GM12892 (cell line): ENCODE results near the gene SORT1.

Experiments used
- DNase-seq: peaks from one replicate; pipeline ENCODE4 v3.0.0; 2011; ENCODE audit not compliant: insufficient read length
- FAIRE-seq: peaks from 2 replicates; lab custom pipeline; 2011; peaks lifted over from hg19 to GRCh38; lab: Jason Lieb, UNC
- POLR2A ChIP-seq: IDR thresholded peaks from 2 replicates; pipeline ENCODE4 v1.6.1; 2011; ENCODE audit warnings: low read depth, low read length, control low read depth
- POLR2AphosphoS5 ChIP-seq: IDR thresholded peaks from 2 replicates; pipeline ENCODE4 v1.6.1; 2011; ENCODE audit warnings: low read depth, low read length, control low read depth
- TAF1 ChIP-seq: IDR thresholded peaks from 2 replicates; pipeline ENCODE4 v1.6.1; 2011; ENCODE audit warnings: low read depth, mild to moderate bottlenecking, control low read depth, low read length, borderline replicate concordance

The SORT1 gene

DNA sequence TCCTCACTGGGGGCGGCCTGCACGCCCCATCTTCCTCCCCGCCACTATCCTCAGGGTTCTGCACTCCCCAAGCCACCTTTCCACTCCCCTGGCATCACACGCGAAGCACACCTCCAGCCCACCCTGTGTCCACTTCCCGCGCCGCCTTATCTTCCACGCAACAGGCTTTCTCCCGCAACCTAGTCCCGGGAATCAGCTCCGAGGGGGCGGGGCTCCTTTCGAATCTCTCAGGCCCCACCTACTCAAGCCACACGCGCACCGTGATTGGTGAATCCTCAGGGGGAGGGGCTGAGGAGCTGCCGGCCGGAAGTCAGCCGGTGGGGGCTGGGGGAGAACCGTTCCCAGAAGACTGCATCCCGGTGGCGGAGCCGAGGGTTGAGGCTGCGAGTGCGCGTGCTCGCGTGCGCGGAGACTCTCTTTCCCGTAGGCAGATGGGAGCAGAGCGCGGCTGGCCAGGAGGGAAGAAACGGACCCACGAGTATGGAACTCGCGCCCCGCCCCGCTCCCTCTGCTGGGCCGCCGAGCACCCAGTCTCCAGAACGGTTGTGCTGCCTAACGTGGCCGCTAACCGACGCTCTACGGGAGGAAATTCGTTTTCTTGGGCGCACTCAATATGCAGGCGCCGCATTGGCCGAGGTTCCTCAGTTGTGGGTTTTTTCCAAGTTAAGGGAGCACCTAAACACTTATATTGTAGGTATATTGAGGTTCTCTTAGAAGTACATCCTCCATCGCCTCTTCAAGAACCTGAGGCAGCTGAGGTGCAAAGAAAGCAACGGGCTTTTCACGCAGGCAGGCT lies 114.6 kb downstream of the SORT1 start, which contains the start of gene PSRC1:
Gene PSRC1 (minus strand): TSS at position 194 of the 796 bp plus-strand sequence.
- TF ChIP-seq POLR2AphosphoS5 (peak; percentile 58; the same call in 1 of the 2 replicates), TAF1 (no peak), POLR2A (peak; percentile 76)
- DNase-seq (peak; percentile 99), FAIRE-seq (peak; percentile 96)

GRCh38 chr1:109282497-109282951 lies 115.2 kb downstream of the SORT1 start:
- no peak for TF ChIP-seq TAF1
- no peak for TF ChIP-seq POLR2A
- TF ChIP-seq POLR2AphosphoS5, result no peak
- FAIRE-seq (no peak), DNase-seq (no peak)

- no peak for FAIRE-seq
- TF ChIP-seq POLR2A (no peak), TAF1 (no peak), POLR2AphosphoS5 (no peak)
- no peak for DNase-seq
These were observed 115.8 kb downstream of the SORT1 start for GRCh38 chr1:109281680-109282496.

- TF ChIP-seq POLR2AphosphoS5 (no peak), TAF1 (no peak), POLR2A (no peak)
- DNase-seq, result no peak
- no peak for FAIRE-seq
These were observed 116.9 kb downstream of the SORT1 start for GRCh38 chr1:109280862-109281261.

DNA sequence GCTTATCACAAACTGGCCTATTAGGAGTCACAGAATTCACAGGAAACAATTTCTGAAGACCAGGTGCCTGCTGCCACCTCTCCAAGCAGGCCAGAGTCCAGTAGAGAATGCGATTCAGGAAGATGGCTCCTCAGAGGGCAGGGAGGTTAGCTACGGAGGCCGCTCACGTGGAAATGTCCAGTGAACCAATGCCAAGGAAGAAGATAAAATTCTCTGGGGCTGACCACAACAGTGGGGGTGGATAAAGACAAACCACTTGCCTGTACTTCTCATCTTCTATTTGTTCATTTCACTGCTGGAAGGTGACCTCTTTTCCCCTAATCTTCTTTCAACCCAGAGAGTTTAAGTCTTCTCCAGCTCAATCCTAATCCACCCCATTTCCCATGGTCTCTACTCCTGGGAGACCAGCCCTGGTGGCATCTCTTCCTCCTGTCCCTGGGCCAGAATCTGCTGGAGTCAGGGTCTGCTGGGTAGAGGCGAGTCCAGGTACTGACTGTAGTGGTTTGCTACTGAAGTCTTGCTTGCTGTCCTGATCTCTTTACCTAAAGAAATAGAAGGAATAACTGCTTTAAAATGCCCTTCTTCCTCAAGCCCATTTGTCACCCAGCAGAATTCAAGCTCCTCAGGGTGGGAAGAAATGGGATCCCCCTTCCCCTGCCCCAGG lies 118.0 kb downstream of the SORT1 start:
- TF ChIP-seq TAF1 (no peak), POLR2AphosphoS5 (no peak), POLR2A (no peak)
- no peak for FAIRE-seq
- no peak for DNase-seq

DNA sequence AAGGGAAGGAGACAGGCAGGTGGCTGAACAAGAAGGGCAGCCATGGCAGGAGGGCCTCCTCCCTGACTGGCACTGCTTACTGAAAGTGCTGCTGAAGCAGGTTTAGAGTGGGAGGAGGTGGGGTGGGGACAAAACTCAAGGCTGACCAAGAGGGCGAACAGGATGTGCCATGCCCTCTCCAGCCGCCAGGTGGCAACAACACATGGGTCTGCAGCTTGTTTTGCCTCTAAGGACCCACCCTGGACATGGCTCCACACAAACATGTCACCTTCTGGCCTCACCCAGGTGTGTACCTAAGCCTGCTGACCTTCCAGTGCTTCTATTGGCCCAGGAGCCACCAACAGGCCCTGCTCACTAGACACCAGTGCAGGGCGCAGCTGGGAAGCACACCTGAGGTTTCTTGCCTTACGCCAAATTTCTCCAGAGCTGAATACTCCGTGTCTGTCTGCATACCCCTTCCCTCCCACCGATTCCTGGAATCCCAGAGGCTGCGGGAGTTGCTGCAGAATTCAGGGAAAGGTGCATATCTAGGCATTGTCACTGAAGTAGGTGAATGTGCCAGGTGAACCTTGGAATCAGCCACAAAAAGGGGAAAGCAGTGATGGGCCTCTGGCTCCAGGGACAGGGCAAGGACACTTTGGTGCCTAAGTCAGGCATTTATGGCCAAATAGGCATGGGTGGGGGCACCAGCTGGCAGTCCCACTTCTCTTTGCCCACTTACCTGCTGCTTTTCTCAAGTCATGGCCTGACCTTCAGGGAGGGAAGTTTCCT lies 120.1 kb downstream of the SORT1 start:
- TF ChIP-seq TAF1 (no peak), POLR2AphosphoS5 (no peak)
- peak; percentile 80 for FAIRE-seq
- peak; percentile 74 for DNase-seq

- DNase-seq, result no peak
- no peak for FAIRE-seq
- TF ChIP-seq TAF1 (no peak), POLR2A (no peak), POLR2AphosphoS5 (no peak)
These were observed 121.9 kb downstream of the SORT1 start for GRCh38 chr1:109275706-109276345.

DNA sequence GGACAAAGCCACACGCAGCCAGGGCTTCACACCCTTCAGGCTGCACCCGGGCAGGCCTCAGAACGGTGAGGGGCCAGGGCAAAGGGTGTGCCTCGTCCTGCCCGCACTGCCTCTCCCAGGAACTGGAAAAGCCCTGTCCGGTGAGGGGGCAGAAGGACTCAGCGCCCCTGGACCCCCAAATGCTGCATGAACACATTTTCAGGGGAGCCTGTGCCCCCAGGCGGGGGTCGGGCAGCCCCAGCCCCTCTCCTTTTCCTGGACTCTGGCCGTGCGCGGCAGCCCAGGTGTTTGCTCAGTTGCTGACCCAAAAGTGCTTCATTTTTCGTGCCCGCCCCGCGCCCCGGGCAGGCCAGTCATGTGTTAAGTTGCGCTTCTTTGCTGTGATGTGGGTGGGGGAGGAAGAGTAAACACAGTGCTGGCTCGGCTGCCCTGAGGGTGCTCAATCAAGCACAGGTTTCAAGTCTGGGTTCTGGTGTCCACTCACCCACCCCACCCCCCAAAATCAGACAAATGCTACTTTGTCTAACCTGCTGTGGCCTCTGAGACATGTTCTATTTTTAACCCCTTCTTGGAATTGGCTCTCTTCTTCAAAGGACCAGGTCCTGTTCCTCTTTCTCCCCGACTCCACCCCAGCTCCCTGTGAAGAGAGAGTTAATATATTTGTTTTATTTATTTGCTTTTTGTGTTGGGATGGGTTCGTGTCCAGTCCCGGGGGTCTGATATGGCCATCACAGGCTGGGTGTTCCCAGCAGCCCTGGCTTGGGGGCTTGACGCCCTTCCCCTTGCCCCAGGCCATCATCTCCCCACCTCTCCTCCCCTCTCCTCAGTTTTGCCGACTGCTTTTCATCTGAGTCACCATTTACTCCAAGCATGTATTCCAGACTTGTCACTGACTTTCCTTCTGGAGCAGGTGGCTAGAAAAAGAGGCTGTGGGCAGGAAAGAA lies 122.9 kb downstream of the SORT1 start:
- DNase-seq (no peak), FAIRE-seq (no peak)
- TF ChIP-seq POLR2A, result no peak
- no peak for TF ChIP-seq POLR2AphosphoS5
- no peak for TF ChIP-seq TAF1

- no peak for FAIRE-seq
- DNase-seq, result no peak
- TF ChIP-seq POLR2AphosphoS5 (no peak), TAF1 (no peak), POLR2A (no peak)
These were observed 124.0 kb downstream of the SORT1 start for GRCh38 chr1:109273570-109274288.
